GM19455 (cell line): ENCODE data around the gene INPP4A.
A peak's percentile ranks its signal among the peaks of the same experiment; 100 is the strongest.

Experiments used
- ATAC-seq: cut with Tn5 transposase; IDR thresholded peaks from one replicate; pipeline ENCODE4 v1.9.1; 2021; ENCODE audit not compliant: unreplicated experiment

The INPP4A gene

DNA sequence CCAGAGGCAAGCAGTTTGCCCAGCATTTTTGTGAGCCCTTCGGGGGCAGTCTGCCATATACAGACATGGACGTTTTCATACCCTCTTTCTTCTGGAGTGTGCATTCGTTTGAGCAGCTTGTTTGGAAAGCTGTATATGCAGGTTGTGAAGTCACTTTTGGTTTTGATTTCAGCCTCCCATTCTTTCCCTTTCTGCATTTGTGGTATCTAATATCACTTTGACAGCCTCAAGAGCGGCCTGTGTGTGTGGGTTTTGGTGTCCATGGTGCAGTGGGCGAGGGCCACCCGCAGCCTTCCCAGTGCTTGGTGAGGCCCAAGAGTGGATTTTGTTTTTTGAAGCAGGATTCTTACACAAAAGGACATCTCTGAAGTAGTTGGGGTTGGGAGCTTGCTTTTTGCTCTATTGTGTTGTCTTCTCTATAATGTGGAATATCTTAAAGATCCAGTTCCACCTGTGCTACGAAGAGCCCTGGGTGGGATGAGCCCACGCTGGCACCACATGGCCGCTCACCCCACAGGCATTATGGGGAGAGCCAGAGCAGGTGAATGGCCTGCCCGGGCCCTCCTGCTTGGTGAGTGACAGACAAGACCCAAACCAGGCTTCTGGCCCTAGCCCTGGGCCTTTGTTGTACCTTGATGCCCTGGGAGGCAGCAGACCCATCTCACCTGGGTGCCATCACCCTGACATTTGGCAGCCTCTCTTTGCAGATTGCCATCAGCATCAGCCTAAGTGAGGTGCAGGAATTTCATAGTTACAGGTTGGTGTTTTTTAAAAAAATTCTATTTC lies 29.5 kb downstream of the INPP4A start:
- ATAC-seq, result no peak

DNA sequence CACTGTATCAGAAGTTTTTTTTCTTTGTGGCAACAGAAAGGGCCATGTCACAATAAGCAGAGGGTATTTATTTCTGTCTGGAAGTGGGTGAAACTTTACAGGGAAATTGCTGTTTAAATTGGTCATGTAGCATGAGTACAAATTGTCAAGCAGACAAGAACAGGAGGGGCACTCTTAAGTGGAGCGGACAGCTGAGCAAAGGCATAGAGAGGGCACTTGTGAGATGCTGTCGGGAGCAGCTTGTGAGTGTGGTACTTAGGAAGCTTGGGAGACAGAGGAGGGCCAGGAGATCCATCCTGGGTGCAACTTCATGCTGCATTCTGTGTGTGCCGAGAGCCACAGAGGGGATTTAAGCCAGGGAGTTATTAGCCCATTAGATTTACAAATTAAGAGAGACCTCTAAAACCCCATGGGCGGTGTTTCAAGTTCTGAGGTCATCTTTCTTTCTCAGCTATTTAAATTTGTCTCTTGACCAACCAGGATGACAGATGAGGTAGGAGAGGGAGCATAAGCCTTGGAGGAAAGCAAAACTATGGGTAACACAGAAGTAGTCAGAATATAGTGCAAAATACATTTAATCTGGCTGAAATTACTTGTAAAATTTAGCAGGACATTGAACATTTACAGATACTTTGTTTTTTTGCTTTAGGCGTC lies 30.4 kb downstream of the INPP4A start:
- ATAC-seq, result no peak

- no peak for ATAC-seq
Observed at GRCh38 chr2:98476192-98476868, 31.7 kb downstream of the INPP4A start.

GRCh38 chr2:98477036-98477435 lies 32.4 kb downstream of the INPP4A start:
- no peak for ATAC-seq

DNA sequence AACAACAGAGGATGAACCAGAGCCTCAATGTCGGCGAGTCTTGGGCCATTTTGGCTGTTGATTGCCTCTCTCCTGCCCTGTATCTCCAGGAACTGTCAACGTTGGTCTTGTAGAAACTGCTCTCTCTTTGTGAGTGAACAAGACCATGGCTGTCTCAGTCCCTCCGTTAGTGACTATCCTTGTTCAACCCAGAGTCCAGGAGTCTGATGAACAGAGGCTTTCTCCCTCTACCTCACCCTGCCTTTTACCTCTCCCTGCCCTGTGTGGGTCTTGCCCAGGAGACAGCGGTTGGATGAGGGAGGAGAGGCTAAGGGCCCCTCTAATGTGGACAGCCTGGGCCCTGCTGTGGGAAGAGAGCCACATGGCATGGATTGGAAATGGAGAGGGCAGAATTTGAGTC lies 32.8 kb downstream of the INPP4A start:
- ATAC-seq, result no peak

- no peak for ATAC-seq
Observed at GRCh38 chr2:98478088-98478551, 33.5 kb downstream of the INPP4A start.

DNA sequence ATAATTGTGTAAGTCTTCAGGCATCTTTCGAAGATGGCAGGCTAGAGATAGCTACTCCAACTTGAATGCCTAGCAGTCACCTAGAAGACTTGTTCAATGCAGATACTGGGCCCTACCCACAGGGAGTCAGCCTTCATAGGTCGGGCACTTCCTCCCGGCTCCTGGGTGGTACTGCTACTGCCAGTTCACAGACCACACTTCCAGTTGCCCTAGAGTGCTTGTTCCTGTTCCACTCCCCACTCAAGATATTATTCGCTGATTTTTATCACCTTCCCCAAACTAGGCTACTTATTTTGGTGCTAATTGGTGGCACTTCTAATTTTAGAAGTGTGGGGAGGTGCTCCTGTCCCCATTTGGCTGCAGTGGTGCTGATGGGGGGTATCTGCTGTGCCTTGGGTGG lies 34.2 kb downstream of the INPP4A start:
- ATAC-seq, result no peak

GRCh38 chr2:98479371-98479770 lies 34.7 kb downstream of the INPP4A start:
- ATAC-seq, result no peak

DNA sequence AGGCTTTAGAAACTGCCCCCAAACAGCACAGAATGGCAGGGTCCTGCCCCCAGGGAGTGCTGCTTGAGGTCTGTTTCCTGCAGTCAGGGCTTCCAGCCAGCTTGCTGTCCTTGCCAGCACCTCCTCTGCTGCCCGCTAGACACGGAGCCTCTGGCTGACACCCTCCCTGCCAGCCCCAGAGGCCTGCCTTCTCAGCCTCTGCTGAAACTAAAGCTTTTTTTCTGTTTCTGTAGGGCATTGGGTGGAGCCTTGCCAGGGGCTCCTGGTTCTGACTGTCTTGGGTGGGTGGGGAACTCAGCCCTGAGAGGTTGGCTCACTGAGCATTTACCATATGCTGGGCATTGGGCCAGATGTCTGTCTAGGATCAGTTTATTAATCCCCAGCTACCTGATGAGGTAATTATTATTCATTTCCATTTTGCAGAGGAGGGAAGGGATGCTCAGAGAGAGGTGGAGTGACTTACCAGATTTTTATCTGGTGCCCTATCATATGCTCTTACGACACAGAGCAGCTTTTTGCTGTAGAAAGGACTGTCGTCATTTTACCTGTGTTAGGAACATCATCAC lies 35.4 kb downstream of the INPP4A start:
- no peak for ATAC-seq

DNA sequence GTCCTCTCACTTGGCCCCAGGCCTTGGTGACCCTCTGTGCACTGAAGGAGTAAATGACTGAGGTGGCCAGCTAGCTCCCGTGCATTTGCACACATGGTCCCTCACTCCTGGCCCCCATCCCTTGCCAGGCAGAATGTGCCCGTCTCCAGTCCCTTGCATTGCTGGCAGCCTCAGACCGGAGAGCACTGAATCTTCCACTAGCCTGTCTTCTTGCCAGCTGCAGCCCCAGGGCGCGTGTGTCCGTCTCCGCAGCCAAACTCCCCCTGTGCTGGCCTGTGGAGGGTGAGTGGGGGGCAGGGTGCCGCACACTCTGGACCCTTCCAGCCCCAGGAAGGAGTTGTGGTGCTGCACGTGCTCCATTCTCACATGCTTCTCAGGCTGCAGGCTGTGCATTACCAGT lies 35.9 kb downstream of the INPP4A start:
- no peak for ATAC-seq

DNA sequence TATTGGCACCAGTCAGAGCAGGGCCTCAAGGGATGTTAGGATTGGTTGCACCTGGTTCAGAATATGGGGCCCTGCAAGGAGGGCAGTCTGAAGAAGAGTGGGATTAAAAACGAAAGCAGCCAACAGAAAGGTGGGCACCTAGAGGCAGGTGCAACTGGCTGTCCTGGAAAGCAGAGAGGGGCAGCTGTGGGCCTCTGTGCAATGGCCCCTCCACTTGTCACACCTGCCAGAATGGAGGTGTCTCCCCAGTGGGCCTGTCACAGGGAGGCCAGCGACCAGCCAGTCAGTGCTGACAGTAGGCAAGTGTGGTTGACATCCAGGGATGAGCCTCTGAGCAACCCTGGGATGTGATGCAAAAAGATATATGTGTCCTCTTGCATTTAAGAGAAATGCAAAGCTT lies 37.7 kb downstream of the INPP4A start:
- ATAC-seq, result no peak

- ATAC-seq, result peak; percentile 66
Observed at GRCh38 chr2:98483257-98483861, 38.7 kb downstream of the INPP4A start.

DNA sequence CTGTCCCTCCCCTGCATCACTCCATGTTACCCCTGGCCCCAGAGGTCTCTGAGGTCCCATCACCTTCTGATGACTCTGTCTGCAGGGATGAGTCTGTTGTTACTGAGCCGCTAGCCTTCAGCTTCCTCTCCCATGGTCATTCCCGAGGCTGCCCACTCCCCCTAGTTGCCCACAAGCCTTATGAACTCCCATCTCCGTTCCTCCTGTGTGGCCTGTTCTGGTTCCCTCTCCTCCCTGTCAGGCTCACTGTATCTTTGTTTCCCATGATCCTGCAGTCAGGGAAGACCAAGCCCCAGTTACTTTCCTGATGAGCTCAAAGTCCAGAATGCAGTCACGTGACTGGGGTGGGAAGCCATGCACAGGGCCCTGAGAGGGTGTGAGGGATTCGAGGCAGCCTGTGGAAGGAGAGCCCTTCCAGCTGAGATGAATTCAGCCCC lies 39.5 kb downstream of the INPP4A start:
- no peak for ATAC-seq

- no peak for ATAC-seq
Observed at GRCh38 chr2:98484652-98485452, 40.2 kb downstream of the INPP4A start.

DNA sequence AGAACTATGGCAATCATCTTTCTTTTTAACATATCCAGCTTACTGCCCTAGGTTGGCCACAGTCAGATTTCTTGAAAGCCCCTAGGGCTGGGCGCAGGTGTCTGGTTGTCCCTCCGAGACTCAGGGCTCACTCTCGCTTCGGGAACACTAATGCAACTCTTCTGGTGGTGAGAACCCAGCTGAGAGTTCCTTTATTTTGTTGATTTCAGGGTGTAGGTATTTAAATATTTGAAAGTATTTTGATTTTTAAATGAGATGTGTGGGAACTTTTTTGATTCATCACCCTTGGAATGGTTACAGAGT lies 40.7 kb downstream of the INPP4A start:
- ATAC-seq, result no peak

DNA sequence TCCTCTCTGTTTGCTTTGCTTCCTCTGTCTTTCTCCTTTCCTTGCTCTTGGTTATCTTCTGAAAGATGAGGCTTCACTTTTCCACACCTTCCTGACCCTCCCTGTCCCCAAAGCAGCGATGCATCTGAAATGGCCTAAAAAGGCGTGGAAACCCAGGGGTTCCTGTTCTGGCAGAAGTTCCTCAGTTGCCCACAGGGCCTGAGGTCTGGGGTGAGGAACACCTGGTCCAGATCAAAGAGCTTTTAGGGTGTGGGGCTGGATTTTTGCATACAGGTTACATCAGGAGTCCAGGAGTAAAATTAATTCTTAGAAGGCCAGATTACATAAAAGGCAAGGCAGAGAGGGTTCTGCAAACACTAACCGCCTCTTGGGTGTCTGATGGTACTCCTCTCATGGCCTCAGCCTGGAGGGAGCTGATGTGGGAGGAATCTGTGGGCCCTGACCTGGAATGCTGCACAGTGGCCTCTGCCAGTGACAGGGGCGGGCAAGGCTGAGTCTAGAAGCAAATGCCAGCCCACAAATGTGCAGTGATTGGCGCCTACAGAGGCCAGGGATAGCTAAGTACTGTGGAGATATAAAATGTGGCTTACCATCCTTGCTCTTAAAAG lies 41.8 kb downstream of the INPP4A start:
- ATAC-seq, result no peak

- peak; percentile 2 for ATAC-seq
Observed at GRCh38 chr2:98487101-98487805, 42.6 kb downstream of the INPP4A start.

DNA sequence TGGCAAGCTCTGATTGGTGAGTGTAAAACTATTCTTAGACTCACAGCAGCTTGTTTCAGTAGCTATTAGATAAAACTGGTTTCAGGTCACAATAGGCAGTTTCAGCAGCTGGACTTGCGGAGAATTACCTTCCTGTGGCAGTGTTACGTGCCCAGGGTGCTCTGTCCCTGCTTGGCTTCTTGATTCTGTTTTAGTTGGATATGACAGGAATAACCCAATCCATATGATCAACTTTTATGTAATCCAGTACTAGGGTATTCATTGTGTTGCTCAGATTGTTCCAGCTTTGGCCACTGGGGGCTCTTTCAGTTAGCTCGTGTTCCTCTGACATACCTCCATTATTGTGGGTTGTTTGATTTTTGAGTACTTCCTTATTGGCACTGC lies 43.1 kb downstream of the INPP4A start:
- ATAC-seq, result peak; percentile 54

DNA sequence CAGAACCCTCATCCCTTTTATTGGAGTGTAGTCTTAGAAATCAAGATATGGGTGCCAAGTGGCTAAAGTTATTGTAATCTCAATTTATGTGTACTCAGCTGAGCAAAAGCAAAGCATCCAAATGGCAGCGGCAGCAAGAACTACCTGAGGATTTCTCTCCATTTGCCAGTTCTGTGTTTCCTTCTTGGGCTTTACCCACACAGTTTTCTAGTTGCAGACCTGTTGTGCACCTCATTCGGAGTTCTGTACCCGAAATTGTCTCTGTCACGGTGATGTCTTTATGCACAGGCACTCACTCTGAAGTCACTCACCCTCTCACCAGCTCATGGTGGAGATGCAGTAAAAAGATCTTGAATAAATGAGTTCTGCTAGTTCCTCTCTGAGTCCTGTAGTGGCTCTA lies 43.6 kb downstream of the INPP4A start:
- no peak for ATAC-seq

- ATAC-seq, result no peak
Observed at GRCh38 chr2:98489486-98489885, 44.8 kb downstream of the INPP4A start.
